Inferior parietal cortex (tissue), 1 donor: ENCODE measurements around the gene ZZZ3.
"Not testable (repeated sequence)": the region's sequence is repeated elsewhere in the genome, so short reads cannot be mapped to it uniquely, and the experiment has no call there.

ENCODE experiments used
- DNase-seq: peaks from one replicate; pipeline ENCODE4 v3.0.0-alpha.2; 2016; ENCODE audit errors: extremely low spot score

ZZZ3 gene

GRCh38 chr1:77682460-77683159 lies at the start of gene ZZZ3:
Gene ZZZ3, minus strand, starts transcription at chr1:77682658. Its CDS starts 49,304 bp downstream, at chr1:77633354.
- DNase-seq: peak; percentile 94

DNA sequence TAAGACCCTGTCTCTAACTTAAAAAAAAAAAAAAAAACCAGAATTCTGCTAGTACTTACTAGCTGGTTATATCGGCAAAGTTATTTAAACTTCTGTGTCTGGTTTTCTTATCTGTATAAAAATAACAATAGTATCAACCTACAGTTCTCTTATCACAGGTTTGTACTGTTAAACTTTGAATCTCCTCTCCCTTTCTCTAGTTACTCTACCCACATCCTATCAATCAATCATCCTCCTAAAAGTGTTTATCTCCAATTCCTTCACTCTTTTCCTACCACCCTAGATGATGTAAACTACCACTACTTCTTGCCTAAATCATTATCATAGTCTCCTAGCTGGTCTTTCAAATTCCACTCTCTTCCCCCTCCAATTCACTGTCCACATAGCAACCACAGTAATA lies 49.6 kb upstream of the ZZZ3 start:
- no peak for DNase-seq

GRCh38 chr1:77725706-77726105 lies 43.2 kb upstream of the ZZZ3 start:
- DNase-seq: no peak

GRCh38 chr1:77718181-77718580 lies 35.7 kb upstream of the ZZZ3 start:
- DNase-seq: no peak

DNA sequence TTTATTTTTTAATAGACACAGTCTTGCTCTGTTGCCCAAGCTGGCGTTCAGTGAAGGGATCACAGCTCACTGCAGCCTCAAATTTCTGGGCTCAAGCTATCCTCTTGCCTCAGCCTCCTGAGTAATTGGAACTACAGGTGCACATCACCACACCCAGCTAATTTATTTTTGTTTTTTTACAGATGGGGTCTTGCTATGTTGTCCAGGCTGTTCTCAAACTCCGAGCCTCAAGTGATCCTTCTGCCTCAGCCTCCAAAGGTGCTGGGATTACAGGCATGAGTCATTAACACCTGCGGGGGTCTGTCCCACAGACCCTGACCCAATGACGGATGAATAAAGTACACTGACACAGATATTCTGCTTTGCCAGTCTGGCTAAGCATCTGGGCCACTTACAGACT lies 33.6 kb upstream of the ZZZ3 start:
- no peak for DNase-seq

GRCh38 chr1:77709727-77710126 lies 27.3 kb upstream of the ZZZ3 start:
- no peak for DNase-seq

GRCh38 chr1:77706321-77706720 lies 23.9 kb upstream of the ZZZ3 start:
- DNase-seq: no peak

DNA sequence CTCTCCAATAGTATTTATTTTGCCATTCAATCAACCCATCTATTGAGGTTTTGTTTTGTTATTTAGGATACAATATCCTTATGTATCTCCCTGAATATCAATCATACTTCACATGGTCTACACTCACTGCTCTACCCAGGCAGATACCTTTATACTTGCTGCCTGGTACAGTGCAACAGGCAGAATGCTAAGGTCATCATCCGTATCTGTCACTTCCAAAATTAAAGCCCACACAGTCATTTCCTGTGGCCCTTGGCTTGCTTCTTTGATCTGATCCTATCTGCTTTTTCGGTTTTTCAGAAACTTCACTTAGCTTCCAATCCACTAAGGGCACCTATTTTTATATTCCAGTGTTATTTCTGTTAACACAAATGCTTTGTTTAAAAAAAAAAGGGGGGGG lies 22.3 kb upstream of the ZZZ3 start:
- DNase-seq: no peak

DNA sequence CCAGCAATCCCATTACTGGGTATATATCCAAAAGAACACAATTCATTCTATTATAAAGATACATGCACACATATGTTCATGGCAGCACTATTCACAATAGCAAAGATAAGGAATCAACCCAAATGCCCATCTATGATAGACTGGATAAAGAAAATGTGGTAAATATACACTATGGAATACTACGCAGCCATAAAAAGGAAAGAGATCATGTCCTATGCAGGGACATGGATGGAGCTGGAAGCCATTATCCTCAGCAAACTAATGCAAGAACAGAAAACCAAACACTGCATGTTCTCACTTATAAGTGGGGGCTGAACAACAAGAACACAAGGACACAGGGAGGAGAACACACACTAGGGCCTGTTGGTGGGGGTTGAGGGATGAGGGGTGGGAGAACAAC lies 17.2 kb upstream of the ZZZ3 start:
- DNase-seq: not testable (repeated sequence)

GRCh38 chr1:77697441-77697840 lies 15.0 kb upstream of the ZZZ3 start:
- no peak for DNase-seq

- DNase-seq: no peak
These were observed 6.5 kb upstream of the ZZZ3 start for GRCh38 chr1:77688939-77689338.

- no peak for DNase-seq
These were observed 5.1 kb upstream of the ZZZ3 start for GRCh38 chr1:77687519-77687906.

DNA sequence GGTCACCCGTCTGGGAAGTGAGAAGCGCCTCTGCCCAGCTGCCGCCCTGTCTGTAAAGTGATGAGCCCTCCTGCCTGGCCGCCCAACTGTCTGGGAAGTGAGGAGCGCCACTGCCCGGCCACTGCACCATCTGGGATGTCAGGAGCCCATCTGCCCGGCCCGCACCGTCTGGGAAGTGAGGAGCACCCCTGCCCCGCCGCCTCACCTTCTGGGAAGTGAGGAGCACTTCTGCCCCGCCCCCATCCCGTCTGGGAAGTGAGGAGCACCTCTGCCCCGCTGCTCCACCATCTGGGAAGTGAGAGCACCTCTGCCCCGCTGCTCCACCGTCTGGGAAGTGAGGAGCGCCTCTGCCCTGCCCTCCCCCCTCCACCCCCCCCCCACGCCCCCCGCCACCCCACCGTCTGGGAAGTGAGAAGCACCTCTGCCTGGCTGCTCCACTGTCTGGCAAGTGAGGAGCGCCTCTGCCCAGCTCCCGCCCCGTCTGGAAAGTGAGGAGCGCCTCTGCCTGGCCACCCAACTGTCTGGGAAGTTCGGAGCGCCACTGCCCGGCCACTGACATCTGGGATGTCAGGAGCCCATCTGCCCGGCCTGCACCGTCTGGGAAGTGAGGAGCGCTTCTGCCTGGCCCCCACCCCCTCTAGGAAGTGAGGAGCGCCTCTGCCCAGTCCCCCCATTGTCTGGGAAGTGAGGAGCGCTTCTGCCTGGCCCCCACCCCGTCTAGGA lies 4.5 kb upstream of the ZZZ3 start:
- no peak for DNase-seq

DNA sequence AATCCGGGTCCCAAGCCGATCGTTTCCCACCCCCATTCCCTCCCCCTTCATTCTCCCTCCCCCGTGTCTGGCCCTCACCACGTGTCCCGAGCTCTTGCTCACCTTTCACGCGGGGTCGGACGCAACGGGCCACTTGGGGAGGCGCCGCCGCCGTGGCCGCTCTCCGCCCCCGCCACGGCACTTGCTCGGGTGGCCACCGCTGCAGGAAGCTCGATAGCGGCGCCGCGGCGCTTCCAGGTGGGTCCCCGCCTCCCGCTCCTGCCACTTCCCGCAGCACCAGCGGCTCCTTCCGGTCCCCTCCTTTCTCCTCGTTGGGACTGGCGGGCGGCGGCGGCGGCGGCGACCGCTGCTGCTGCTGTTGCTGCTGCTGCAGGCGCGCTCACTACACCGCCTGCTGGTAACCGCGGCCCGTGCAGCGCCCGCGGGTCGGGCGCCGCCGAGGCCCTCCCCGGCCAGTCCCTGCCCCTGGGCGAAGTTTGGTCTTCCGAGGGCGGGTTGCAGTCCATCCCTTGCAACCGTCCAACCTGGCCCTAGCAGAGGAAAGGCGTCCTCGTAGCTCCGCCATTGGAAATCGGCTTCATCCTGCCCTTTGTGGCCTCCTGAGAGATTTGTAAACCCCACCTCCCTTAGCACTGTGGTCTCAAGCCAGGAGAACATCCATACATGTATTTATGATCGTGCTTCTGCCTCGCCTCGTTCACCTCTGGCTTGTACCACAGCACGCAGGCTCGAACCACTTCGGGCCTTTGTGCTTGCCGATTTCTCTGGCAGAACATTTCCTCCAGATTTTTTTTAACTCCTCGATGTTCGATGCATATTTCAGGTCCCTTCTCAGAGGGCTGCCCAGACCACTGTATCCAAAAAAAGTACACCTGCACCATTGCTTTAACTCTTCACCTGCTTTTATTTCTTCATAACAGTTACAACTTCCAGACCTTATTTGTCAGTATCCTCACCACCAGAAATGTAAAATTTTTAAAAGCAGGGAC lies 996 bp upstream of the ZZZ3 start:
- peak; percentile 85 for DNase-seq

DNA sequence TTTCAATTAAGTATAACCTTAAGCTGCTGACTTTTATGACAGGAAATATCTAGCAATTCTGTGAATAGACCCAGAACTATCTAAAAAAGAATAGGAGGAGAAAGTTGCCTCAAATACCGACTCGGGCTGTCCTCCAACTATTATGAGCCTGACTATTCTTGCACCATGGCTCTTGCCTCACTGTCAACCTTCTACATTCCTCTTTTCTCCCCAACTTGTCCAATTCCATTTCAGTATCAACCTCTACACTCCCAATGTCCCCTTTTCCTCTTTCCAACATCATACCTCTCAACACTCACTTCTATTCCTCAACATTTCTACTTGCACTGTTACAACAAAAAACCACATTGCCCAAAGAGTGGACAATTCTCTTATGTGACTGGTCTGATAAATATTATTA lies 2.3 kb downstream of the ZZZ3 start:
- DNase-seq: no peak

- no peak for DNase-seq
These were observed 3.5 kb downstream of the ZZZ3 start for GRCh38 chr1:77678660-77679610.

- DNase-seq: not testable (repeated sequence)
These were observed 7.7 kb downstream of the ZZZ3 start for GRCh38 chr1:77674807-77675206.

DNA sequence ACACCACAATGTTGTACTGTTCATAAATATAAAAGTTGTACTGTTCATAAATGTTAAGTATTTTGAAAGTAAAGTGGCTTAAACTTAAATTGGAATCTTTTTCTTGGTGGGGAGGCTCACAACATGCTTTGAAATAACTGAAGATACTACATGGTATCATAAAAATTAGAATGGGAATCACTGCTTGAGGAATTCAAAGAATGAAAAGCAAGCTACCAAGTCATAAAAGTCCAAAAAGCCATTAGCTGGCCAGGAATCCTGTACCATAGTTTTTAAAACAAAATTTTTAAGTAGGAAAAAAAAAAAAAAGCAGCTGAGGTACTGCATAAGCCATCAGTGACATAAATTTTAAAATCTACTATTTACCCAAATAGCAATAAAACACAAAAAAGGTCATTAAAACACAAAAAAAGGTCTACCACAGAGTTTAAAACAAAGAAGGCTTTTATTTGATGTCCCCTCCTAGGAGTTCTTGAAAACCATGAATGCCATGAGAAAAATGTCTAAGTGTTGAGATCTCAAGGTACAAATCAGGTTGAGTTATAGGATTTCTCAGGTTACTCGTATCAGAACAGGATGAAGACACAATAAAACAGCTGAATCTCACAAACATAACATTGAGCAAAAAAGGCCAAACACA lies 8.6 kb downstream of the ZZZ3 start:
- DNase-seq: no peak

DNA sequence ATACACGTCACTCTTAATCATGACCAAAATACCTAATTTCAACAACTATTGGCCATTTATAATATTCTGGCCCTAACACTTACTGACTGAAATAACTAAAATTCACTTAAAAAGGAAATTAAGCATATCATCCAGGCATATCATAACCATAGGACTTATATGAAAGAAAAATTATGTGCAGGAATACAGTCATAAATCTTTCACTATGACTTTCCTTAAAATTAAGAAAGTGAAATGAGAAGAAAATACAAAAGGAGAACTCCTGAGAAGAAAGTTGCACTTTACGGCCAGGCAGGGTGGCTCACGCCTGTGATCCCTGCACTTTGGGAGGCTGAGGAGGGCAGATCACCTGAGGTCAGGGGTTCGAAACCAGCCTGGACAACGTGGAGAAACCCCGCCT lies 9.4 kb downstream of the ZZZ3 start:
- DNase-seq: no peak

GRCh38 chr1:77672374-77672773 lies 10.1 kb downstream of the ZZZ3 start:
- DNase-seq: no peak

- peak; percentile 52 for DNase-seq
These were observed 10.6 kb downstream of the ZZZ3 start for GRCh38 chr1:77671836-77672235.
